22Rv1 (cell line): ENCODE results near the gene NCOA3.

Experiments
- ZFX ChIP-seq: fragments of 450-650 bp; IDR thresholded peaks from 2 replicates; pipeline ENCODE4 v1.6.1; 2017; ENCODE audit warnings: antibody characterized with exemption, borderline replicate concordance
- TF ChIP-seq, protein P1 (sequence below): fragments of 450-650 bp; IDR thresholded peaks from 2 replicates; pipeline ENCODE4 v1.5.1; 2017; ENCODE audit warnings: mild to moderate bottlenecking

DNA sequence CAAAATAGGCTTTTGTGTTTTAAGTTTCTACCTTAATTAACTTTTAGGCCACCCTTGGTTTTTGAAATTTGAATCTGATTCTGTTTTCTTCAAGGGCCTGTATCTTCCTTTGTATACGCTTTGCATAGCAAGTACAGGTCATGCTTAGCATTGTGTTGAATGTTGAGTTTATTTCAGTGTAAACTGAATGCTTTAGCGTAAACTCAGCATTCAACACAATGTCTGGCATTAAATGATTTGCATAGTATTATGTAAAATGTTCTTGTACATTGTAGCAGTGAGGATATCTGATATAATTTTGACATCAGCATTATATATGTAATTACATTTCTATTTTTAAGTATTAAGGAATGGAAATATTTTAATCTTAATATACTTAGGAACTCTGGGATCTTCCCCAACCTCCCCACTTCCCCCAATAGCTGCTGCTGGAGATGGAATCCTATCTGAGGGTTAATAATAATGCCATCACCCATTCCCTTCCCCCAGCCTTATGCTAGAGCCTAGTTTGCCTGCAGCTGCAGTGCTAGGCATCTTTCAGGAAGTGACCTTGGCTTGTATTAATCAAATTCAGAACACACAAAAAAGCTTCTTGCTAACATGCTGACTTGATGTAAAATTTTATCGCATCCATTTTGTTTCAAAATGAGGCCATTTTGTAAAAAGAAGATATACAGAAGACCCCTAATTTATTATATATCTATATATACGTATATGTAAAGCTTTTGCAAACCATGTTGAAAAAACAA is 73.1 kb downstream of the NCOA3 start:
- TF ChIP-seq, protein P1, sequence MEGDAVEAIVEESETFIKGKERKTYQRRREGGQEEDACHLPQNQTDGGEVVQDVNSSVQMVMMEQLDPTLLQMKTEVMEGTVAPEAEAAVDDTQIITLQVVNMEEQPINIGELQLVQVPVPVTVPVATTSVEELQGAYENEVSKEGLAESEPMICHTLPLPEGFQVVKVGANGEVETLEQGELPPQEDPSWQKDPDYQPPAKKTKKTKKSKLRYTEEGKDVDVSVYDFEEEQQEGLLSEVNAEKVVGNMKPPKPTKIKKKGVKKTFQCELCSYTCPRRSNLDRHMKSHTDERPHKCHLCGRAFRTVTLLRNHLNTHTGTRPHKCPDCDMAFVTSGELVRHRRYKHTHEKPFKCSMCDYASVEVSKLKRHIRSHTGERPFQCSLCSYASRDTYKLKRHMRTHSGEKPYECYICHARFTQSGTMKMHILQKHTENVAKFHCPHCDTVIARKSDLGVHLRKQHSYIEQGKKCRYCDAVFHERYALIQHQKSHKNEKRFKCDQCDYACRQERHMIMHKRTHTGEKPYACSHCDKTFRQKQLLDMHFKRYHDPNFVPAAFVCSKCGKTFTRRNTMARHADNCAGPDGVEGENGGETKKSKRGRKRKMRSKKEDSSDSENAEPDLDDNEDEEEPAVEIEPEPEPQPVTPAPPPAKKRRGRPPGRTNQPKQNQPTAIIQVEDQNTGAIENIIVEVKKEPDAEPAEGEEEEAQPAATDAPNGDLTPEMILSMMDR = no peak
- no peak for TF ChIP-seq ZFX
